SIG-M5 treated with dmso at 0.1 percent for 504 hours (cell line): ENCODE results near the gene TENM4.
A peak's percentile ranks its signal among the peaks of the same experiment; 100 is the strongest.

ENCODE experiments used
- DNase-seq: peaks from one replicate; lab custom pipeline; 2025; ENCODE audit not compliant: unreplicated experiment; lab: John Stamatoyannopoulos, UW

Gene TENM4

GRCh38 chr11:79312617-79313529 lies 128.0 kb downstream of the TENM4 start:
- DNase-seq = peak; percentile 20

GRCh38 chr11:79311461-79311860 lies 129.4 kb downstream of the TENM4 start:
- DNase-seq = no peak

- no peak for DNase-seq
These were observed 131.4 kb downstream of the TENM4 start for GRCh38 chr11:79309407-79309806.

- DNase-seq = no peak
These were observed 132.4 kb downstream of the TENM4 start for GRCh38 chr11:79308429-79308828.

GRCh38 chr11:79304599-79305212 lies 136.1 kb downstream of the TENM4 start:
- DNase-seq = peak; percentile 32

- DNase-seq = no peak
These were observed 144.7 kb downstream of the TENM4 start for GRCh38 chr11:79296141-79296540.

- no peak for DNase-seq
These were observed 145.7 kb downstream of the TENM4 start for GRCh38 chr11:79294845-79295731.

- DNase-seq = peak; percentile 47
These were observed 148.9 kb downstream of the TENM4 start for GRCh38 chr11:79291948-79292347.

- no peak for DNase-seq
These were observed 150.1 kb downstream of the TENM4 start for GRCh38 chr11:79290761-79291160.

- DNase-seq = no peak
These were observed 152.9 kb downstream of the TENM4 start for GRCh38 chr11:79287952-79288351.

- DNase-seq = peak; percentile 85
These were observed 155.1 kb downstream of the TENM4 start for GRCh38 chr11:79285756-79286155.

- DNase-seq = no peak
These were observed 164.0 kb downstream of the TENM4 start for GRCh38 chr11:79276736-79277325.

- no peak for DNase-seq
These were observed 166.0 kb downstream of the TENM4 start for GRCh38 chr11:79274636-79275331.

GRCh38 chr11:79273781-79274180 lies 167.0 kb downstream of the TENM4 start:
- peak; percentile 72 for DNase-seq

GRCh38 chr11:79269611-79270307 lies 171.1 kb downstream of the TENM4 start:
- DNase-seq = no peak

GRCh38 chr11:79266396-79266795 lies 174.4 kb downstream of the TENM4 start:
- DNase-seq = no peak

GRCh38 chr11:79265756-79266322 lies 175.0 kb downstream of the TENM4 start:
- no peak for DNase-seq

GRCh38 chr11:79264284-79264683 lies 176.5 kb downstream of the TENM4 start:
- no peak for DNase-seq

- no peak for DNase-seq
These were observed 177.8 kb downstream of the TENM4 start for GRCh38 chr11:79263001-79263400.
